ENCODE results near the gene TBX18. TPM values are rescaled to one million over a fixed set of nuclear protein-coding genes. Genes with fewer than 3 reads are reported as not detected.

The TBX18 gene
- total and polyA plus RNA-seq, 9 of the 15 experiments (the other 6 are each of a cell fraction or from before 2014, with no cell fraction given) = 4.0 to 36.1 (median 20.7) TPM

GRCh38 chr6:84777888-84778287 is 13.5 kb upstream of the TBX18 start:
- in situ Hi-C loops (cut with MboI) = no loop called here
- Histone ChIP-seq H3K4me2 (ENCODE audit: insufficient read depth, low read length) (no peak overlapping the region), H3K27ac (ENCODE audit: extremely low read depth, low read depth, low read length) (no peak overlapping the region), H3K36me3 (ENCODE audit: control insufficient read depth, insufficient read depth, low read length) (no peaks in the 10 kb centered on the region), H2AFZ (ENCODE audit: low read depth, low read length) (no peak overlapping the region), H3K9ac (ENCODE audit: insufficient read depth in 1 of 2, low read depth in 2 of 2, low read length in 2 of 2) (no peak overlapping the region), H3K9me3 (replicated peaks; ENCODE audit: control insufficient read depth, insufficient read depth, low read depth, low read length) (no peaks in the 10 kb centered on the region), H3K4me1 (replicated peaks in 1 of 2; ENCODE audit: control insufficient read depth in 2 of 2, insufficient read depth in 2 of 2, low read length in 2 of 2) (peaks cover 0 to 19% of the 10 kb centered on the region in 2 experiments; a peak in 2 of 5 replicates), H3K27me3 (ENCODE audit: control insufficient read depth in 2 of 2, insufficient read depth in 2 of 2, low read length in 2 of 2) (peaks cover 0 to 5% of the 10 kb centered on the region in 2 experiments; a peak in 2 of 5 replicates), H3K9me1 (ENCODE audit: control insufficient read depth, insufficient read depth, low read length) (no peaks in the 10 kb centered on the region), H4K20me1 (replicated peaks; ENCODE audit: control insufficient read depth, insufficient read depth, low read length) (no peaks in the 10 kb centered on the region), H3K4me3 (no peak overlapping the region), H3K79me2 (ENCODE audit: control insufficient read depth, insufficient read depth, low read length) (no peaks in the 10 kb centered on the region)
- FAIRE-seq (no peak), ATAC-seq (no peak), DNase-seq (ENCODE audit: extremely low read depth in 1 of 4, low spot score in 3 of 4) (no peak)
- ChIA-PET POLR2A (interaction anchor here (0.6 to 6.3 kb wide), 3 partner anchors 15 to 1163 kb away, joined by 3 to 35 read pairs (median 3); partner anchors contain the start of gene TBX18), CTCF (ENCODE audit: low intra/inter-chr PET ratio) (no interaction called here)
- 0% methylated on average over 1 of the region's 1 CpG for WGBS (ENCODE audit: insufficient coverage, low coverage, missing lambda C conversion rate)
- TF ChIP-seq ZNF3 (CRISPR knock-in tag; IDR thresholded peaks at IDR 0.05) (no peak), GATAD2A (IDR thresholded peaks at IDR 0.05) (no peak), FOSL1 (tag; conservative IDR thresholded peaks at IDR 0.05) (peak; percentile 45; the same call in 1 of the 2 replicates), ESRRB (CRISPR knock-in tag; IDR thresholded peaks at IDR 0.05; ENCODE audit: borderline replicate concordance) (no peak), GTF3C2 (IDR thresholded peaks at IDR 0.05; ENCODE audit: borderline replicate concordance, extremely low read depth, insufficient read length) (no peak), HOXB6 (CRISPR knock-in tag; IDR thresholded peaks at IDR 0.05; ENCODE audit: borderline replicate concordance) (no peak), POLR2B (IDR thresholded peaks at IDR 0.05; ENCODE audit: low read depth, partially characterized antibody) (no peak), RAD21 (CRISPR knock-in tag; conservative IDR thresholded peaks at IDR 0.05 in 1 of 2, IDR thresholded peaks at IDR 0.05 in 1 of 2) (0 out of 4 replicates have a peak, but pooled peaks of 1 of the 2 experiments have one; percentile 9), VEZF1 (CRISPR knock-in tag; IDR thresholded peaks at IDR 0.05) (no peak)
- intact Hi-C loops (cut with micrococcal nuclease) = loop anchor here (5.0 to 10.0 kb wide), 2 partner anchors 187 to 351 kb away; no protein-coding TSS in a partner anchor
- no TSS peak for BruUV-seq (replicated peaks)
